Thymus (tissue), 14 donors: ENCODE data around the gene HOXA6. TPM values are rescaled to one million over a fixed set of nuclear protein-coding genes. Genes with fewer than 3 reads are reported as not detected.

ENCODE experiments used
- DNase-seq, 9 donors: peaks; one replicate each; pipeline ENCODE4 v3.0.0-alpha.2; 2013; ENCODE audit warnings: low spot score in 9 of 9, low read depth in 6 of 9, missing footprints in 1 of 9
- H3K27ac ChIP-seq, 2 donors: one replicate each; pipeline ENCODE4 v1.5.1; 2013; ENCODE audit warnings: control low read depth in 1 of 2, low read depth in 1 of 2, low read length in 1 of 2, mild to moderate bottlenecking in 1 of 2, moderate library complexity in 1 of 2
- H3K27me3 ChIP-seq, 2 donors: one replicate each; pipeline ENCODE4 v1.5.1; 2013; ENCODE audit warnings: low read length in 1 of 2; ENCODE audit not compliant: control insufficient read depth in 2 of 2, insufficient read depth in 1 of 2
- H3K36me3 ChIP-seq, 2 donors: one replicate each; pipeline ENCODE4 v1.5.1; 2013; ENCODE audit warnings: low read length in 1 of 2, mild to moderate bottlenecking in 1 of 2, moderate library complexity in 1 of 2; ENCODE audit not compliant: control insufficient read depth in 2 of 2, insufficient read depth in 2 of 2
- H3K4me1 ChIP-seq, 2 donors: one replicate each; pipeline ENCODE4 v1.5.1; 2013; ENCODE audit warnings: low read length in 2 of 2; ENCODE audit not compliant: control insufficient read depth in 2 of 2, insufficient read depth in 2 of 2
- H3K4me3 ChIP-seq, 2 donors: one replicate each; pipeline ENCODE4 v1.5.1; 2013; ENCODE audit warnings: low read length in 2 of 2, control low read depth in 1 of 2, mild to moderate bottlenecking in 1 of 2
- H3K9me3 ChIP-seq, 2 donors: one replicate each; pipeline ENCODE4 v1.5.1; 2013; ENCODE audit warnings: low read length in 1 of 2, mild to moderate bottlenecking in 1 of 2; ENCODE audit not compliant: control insufficient read depth in 2 of 2, insufficient read depth in 1 of 2
- WGBS: extraction: QIAGEN DNeasy Blood & Tissue Kit; methylation state at CpG from one replicate; pipeline ENCODE4 v1.1.7; 2013; 5-methylcytosine and 5-hydroxymethylcytosine counted together
- long read RNA-seq, 10 donors: transcript quantifications; one replicate each; lab custom pipeline, GENCODE V29; 2026
- polyA plus RNA-seq: library from polyadenylated mRNA; stranded (reverse); fragments of 200-250 nt; gene quantifications from one replicate; pipeline ENCODE4 v1.2.3, GENCODE V29; 2013
- total RNA-seq: library from RNA; stranded (reverse); fragments of 120-200 nt; gene quantifications from one replicate; pipeline ENCODE4 v1.2.4, GENCODE V29; 2013
- donor health status: healthy.

HOXA6 gene
- total RNA-seq (0.33 TPM), polyA plus RNA-seq (0.09 TPM)
- long read RNA-seq, donor 1 = 0 reads
- long read RNA-seq, donor 2 = 0 reads
- long read RNA-seq, donor 3 = 0 reads
- long read RNA-seq, donor 4 = 0 reads
- long read RNA-seq, donor 5, partial matches to known transcripts = 0 of 2 reads
- long read RNA-seq, donor 5, other reads (novel, unspliced or antisense) = 0 of 2 reads
- long read RNA-seq, donor 6 = 0 reads
- long read RNA-seq, donor 7 = 0 reads
- long read RNA-seq, donor 8 = 0 reads
- long read RNA-seq, donor 9 = 0 reads
- long read RNA-seq, donor 10 = 0 reads

- Histone ChIP-seq H3K4me1 (peaks cover 15 to 38% of the 10 kb centered on the region in 2 donors), H3K9me3 (peaks cover 2 to 50% of the 10 kb centered on the region in 2 donors), H3K36me3 (no peaks in the 10 kb centered on the region), H3K4me3 (peak within 1 kb of the TSS in 1 of 2 donors; percentile 17), H3K27me3 (peaks cover 58 to 100% of the 10 kb centered on the region in 2 donors), H3K27ac (no peak within 1 kb of the TSS)
- no peak for DNase-seq
- WGBS = 28% methylated on average over 63 of the region's 63 CpGs
Measured at GRCh38 chr7:27147199-27148030, at the start of gene HOXA6. Gene HOXA6, minus strand, starts transcription at chr7:27147774. Its CDS starts 25 bp downstream, at chr7:27147749.

- DNase-seq = peak in 8 of 9 donors; percentile 46 to 87 (median 72)
- Histone ChIP-seq H3K9me3 (peaks cover 1 to 6% of the 10 kb centered on the region in 2 donors), H3K27ac (peak overlapping the region in 1 of 2 donors; percentile 20), H3K4me1 (peaks cover 14 to 16% of the 10 kb centered on the region in 2 donors), H3K4me3 (no peak overlapping the region), H3K27me3 (peaks cover 77 to 97% of the 10 kb centered on the region in 2 donors), H3K36me3 (no peaks in the 10 kb centered on the region)
- 3% methylated on average over 6 of the region's 6 CpGs for WGBS
Measured at GRCh38 chr7:27196287-27196767, 48.8 kb upstream of the HOXA6 start.

DNA sequence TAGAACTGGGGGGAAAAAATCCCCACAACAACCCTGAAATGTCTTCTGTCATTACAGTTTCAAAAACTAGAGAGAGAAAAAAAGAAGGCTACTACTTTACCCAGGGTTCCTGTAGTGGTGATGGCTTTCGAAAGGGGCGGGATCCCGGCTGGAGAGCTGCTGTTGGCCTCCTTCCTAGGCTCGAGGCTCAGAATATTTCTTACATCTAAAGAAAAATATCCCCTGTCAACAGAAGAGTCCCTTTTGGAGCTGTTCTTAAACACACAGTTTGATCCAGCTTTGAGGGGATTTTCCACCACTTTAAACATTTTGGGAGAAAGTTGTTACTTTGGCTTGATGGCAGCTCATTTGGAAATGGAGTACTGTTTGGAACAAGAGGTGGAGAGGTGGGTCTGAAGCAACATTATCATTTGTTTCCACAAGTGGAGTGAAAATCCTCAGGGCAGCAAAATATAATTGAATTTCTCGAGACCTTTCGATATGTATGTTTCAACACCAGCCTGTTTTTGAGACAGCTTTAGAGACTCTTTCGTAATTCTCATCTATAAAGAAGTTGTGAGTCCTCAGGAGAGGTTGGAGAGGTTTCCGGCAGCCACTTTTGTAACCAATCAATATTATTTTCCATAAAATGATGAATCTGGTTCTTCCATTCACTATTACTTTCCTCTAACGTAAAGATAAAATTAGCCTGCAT lies 47.3 kb upstream of the HOXA6 start:
- H3K4me1 ChIP-seq = peaks cover 9% of the 10 kb centered on the region in 2 donors
- WGBS = 39% methylated on average over 9 of the region's 9 CpGs
- H3K27ac ChIP-seq = no peak overlapping the region
- H3K36me3 ChIP-seq = no peaks in the 10 kb centered on the region
- H3K4me3 ChIP-seq = no peak overlapping the region
- H3K9me3 ChIP-seq = peaks cover 0 to 6% of the 10 kb centered on the region in 2 donors
- peaks cover 77 to 98% of the 10 kb centered on the region in 2 donors for H3K27me3 ChIP-seq
- no peak for DNase-seq

GRCh38 chr7:27194002-27194352 lies 46.4 kb upstream of the HOXA6 start:
- peaks cover 77 to 100% of the 10 kb centered on the region in 2 donors for H3K27me3 ChIP-seq
- 31% methylated on average over 2 of the region's 2 CpGs for WGBS
- H3K36me3 ChIP-seq = no peaks in the 10 kb centered on the region
- H3K9me3 ChIP-seq = peaks cover 0 to 11% of the 10 kb centered on the region in 2 donors
- no peak overlapping the region for H3K4me3 ChIP-seq
- no peak overlapping the region for H3K27ac ChIP-seq
- peaks cover under 1 to 7% of the 10 kb centered on the region in 2 donors for H3K4me1 ChIP-seq
- DNase-seq = no peak

DNA sequence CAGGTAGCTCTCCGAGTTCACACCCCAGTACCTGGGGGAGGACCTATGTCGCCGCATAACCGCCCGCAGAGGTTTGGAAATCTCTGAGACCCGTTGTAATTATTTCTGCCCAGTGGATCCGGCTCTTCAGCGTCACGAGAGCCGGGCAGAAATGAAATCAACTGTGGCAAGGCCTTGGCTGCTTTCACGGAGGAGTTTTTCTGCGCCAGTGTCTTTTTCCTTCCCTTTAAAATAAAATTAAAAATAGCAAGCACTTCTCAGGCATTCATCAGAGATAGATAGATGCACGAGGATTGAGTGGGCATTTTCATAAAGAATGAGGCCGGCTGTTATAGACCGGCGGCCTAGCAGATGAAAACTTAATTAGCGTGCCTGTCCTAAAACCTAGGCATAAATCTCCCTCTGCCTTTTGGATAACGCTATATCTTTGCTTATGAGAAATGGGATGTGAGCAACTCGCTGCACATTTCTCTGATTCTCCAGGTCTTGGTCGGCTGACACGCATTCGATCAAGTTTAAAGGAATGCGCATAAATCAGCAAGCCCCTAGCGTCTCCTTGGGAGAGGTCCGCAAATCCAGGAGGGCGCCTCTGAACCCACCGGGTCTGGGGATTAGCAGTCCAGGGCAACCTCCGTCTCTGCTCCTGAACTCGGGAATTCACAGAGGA lies 45.9 kb upstream of the HOXA6 start:
- no peak overlapping the region for H3K27ac ChIP-seq
- no peak for DNase-seq
- peaks cover 0 to 15% of the 10 kb centered on the region in 2 donors for H3K9me3 ChIP-seq
- no peaks in the 10 kb centered on the region for H3K36me3 ChIP-seq
- no peak overlapping the region for H3K4me3 ChIP-seq
- WGBS = 11% methylated on average over 29 of the region's 29 CpGs
- peaks cover 0 to 12% of the 10 kb centered on the region in 2 donors for H3K4me1 ChIP-seq
- peaks cover 75 to 100% of the 10 kb centered on the region in 2 donors for H3K27me3 ChIP-seq

DNA sequence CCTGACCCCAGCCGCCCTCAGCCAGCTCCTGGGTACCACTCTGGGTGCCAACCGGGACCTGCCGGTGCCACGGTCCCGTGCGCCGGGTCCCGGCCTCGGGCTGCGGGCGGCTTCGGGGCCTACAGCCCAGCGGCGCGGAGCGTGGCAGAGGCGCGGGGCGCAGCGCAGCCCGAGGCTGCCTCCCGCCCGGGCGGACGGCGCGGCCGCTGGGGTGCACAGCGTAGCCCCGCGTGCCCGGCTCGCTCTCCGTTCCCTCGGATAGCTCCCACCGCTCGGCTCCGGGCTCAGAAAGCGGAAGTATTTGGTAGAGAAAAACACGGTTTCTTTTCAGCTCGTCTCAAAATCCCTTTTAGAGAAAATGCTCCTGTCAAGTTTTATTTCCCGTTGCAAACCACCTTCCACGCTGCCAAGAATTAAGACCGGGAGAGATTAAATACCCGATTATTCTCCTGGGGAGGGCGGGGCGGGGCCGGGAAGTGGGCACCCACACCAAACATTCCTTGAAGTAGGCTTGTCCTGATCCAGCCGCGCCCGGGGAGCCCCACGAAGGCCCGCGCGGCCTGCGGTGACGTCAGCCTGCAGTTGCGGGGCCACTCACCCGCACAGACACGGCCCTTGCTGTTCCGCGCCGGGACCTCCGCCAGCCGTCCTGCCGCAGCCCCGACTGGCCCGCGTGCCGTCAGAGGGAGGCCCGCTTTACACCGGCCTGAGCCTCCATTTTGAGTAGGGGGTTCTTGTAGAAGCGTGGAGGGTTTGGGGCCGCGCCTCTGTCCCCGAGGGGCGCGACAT lies 45.2 kb upstream of the HOXA6 start:
- peaks cover 68 to 100% of the 10 kb centered on the region in 2 donors for H3K27me3 ChIP-seq
- H3K36me3 ChIP-seq = no peaks in the 10 kb centered on the region
- WGBS = 2% methylated on average over 78 of the region's 78 CpGs
- H3K4me1 ChIP-seq = peaks cover 0 to 19% of the 10 kb centered on the region in 2 donors
- H3K9me3 ChIP-seq = peaks cover 0 to 15% of the 10 kb centered on the region in 2 donors
- no peak overlapping the region for H3K27ac ChIP-seq
- peak overlapping the region in 1 of 2 donors; percentile 29 for H3K4me3 ChIP-seq
- no peak for DNase-seq

DNA sequence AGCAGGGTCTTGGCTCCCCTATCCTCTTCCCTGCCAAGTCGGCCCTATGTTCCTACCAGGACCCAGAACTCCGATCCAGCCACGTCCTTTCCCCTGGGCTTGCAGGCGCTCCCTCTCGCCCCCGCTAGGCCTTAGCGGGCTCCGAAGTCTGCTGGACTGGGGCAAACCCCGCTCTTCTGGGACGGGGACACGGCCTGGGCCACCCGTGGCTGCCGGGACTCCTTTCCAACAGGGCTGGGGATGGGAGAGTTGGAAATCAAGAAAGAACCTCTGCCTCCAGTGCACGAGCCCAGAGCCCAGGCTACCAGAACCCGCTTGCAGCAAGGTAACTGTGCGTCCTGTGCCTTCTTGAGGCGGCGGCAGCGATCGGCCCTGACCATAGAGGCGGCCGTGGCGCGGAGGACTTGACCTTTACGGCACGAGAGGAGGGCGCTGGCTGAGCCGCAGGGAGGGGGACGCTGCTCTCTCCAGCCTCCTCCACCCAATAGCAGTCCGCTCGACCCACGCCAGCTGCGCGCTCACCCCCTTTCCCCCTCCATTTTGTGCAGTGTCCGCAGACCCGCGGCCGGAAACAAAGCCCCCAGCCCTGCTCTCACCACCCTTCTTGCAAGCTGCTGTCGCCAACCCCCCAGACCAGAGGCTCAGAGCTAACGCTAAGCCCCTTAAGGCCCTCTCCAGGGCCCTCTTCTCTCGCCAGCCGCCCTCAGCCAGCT lies 44.4 kb upstream of the HOXA6 start:
- no peak for DNase-seq
- Histone ChIP-seq H3K27me3 (peaks cover 70 to 100% of the 10 kb centered on the region in 2 donors), H3K36me3 (no peaks in the 10 kb centered on the region), H3K9me3 (peaks cover 0 to 15% of the 10 kb centered on the region in 2 donors), H3K4me3 (peak overlapping the region in 1 of 2 donors; percentile 29), H3K4me1 (peaks cover 0 to 23% of the 10 kb centered on the region in 2 donors), H3K27ac (no peak overlapping the region)
- WGBS = 12% methylated on average over 42 of the region's 42 CpGs
